ENCODE data around the gene UBAC2.

DNA sequence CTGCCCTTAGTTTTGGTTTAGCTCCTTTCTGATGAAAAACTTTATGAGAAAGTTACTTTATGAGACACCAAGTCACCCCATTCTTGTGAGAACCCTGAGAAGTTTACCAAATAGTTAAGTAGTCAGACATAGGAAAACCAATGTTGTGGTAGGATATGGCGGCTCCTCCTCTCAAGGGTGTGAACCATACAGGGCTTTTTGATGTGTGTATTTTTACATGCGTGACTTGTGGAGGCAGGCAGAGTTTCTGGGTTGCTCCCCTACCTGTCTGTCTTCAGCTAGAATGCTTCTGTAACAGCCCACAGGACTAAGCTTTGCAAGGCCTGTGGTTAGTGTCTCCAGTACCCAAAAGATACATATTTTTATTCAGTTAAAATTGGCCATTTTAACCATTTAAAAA lies 18.3 kb downstream of the UBAC2 start:
- TF ChIP-seq, protein P1, sequence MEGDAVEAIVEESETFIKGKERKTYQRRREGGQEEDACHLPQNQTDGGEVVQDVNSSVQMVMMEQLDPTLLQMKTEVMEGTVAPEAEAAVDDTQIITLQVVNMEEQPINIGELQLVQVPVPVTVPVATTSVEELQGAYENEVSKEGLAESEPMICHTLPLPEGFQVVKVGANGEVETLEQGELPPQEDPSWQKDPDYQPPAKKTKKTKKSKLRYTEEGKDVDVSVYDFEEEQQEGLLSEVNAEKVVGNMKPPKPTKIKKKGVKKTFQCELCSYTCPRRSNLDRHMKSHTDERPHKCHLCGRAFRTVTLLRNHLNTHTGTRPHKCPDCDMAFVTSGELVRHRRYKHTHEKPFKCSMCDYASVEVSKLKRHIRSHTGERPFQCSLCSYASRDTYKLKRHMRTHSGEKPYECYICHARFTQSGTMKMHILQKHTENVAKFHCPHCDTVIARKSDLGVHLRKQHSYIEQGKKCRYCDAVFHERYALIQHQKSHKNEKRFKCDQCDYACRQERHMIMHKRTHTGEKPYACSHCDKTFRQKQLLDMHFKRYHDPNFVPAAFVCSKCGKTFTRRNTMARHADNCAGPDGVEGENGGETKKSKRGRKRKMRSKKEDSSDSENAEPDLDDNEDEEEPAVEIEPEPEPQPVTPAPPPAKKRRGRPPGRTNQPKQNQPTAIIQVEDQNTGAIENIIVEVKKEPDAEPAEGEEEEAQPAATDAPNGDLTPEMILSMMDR (conservative IDR thresholded peaks at IDR 0.05) = no peak
- no peak for TF ChIP-seq EZH2 (IDR thresholded peaks at IDR 0.05; ENCODE audit: low read depth)

Data from PC-9 (cell line).